ENCODE data around the gene NDUFA11. TPM values are rescaled to one million over a fixed set of nuclear protein-coding genes. Genes with fewer than 3 reads are reported as not detected.
"Not testable (repeated sequence)": the region's sequence is repeated elsewhere in the genome, so short reads cannot be mapped to it uniquely, and the experiment has no call there.

Gene NDUFA11
- total RNA-seq, 1 donor from 2014 or later = 245 TPM

DNA sequence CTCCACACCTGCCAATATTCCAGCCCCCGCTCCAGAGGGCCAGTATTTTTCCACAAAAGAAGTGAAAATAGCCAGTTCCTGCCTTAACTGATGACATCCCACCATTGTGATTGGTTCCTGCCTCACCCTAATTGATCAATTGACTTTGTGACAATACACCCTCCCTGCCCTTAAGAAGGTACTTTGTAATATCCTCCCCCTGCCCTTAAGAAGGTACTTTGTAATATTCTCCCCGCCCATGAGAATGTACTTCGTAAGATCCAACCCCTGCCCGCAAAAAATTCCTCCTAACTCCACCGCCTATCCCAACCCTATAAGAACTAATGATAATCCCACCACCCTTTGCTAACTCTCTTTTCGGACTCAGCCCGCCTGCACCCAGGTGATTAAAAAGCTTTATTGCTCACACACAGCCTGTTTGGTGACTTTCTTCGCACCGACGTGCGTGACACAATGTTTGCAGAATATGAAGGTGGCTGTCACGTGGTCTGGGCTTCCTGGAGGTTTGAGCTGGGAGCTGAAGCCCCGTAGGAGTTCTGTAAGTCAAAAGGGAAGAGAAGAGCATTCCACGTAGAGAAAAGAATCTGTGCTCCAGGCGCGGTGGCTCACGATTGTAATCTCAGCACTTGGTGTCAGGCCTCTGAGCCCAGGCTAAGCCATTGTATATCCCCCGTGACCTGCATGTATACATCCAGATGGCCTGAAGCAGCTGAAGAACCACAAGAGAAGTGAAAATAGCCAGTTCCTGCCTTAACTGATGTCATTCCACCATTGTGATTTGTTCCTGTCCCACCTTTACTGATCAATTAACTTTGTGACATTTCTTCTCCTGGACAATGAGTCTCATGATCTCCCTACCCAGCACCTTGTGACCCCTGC, 46.1 kb downstream of the NDUFA11 start:
- DNase-seq (ENCODE audit: low spot score) = no peak

- not testable (repeated sequence) for DNase-seq (ENCODE audit: low spot score)
Measured at GRCh38 chr19:5855151-5855550, 48.4 kb downstream of the NDUFA11 start.

GRCh38 chr19:5854121-5854520, 49.5 kb downstream of the NDUFA11 start:
- DNase-seq (ENCODE audit: low spot score) = not testable (repeated sequence)

- DNase-seq (ENCODE audit: low spot score) = no peak
Measured at GRCh38 chr19:5851302-5851701, 52.3 kb downstream of the NDUFA11 start, which contains the start of gene FUT3. FUT3 (minus strand) TSS chr19:5851449.

- peak; percentile 89 for DNase-seq (ENCODE audit: low spot score)
Measured at GRCh38 chr19:5850743-5851293, 52.8 kb downstream of the NDUFA11 start.

DNA sequence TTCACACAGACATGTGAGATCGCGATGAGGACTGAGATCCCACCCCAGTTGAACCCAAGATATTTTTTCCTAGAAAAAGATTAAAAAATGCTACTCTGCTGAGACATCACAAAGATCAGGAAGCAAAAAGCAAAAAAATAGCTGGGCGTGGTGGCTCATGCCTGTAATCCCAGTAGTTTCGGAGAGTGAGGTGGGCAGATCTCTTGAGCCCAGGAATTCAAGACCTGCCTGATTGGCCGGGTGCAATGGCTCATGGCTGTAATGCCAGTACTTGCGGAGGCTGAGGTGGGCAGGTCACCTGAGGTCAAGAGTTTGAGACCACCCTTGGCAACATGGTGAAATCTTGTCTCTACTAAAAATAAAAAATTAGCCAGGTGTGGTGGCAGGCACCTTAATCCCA, 53.4 kb downstream of the NDUFA11 start:
- no peak for DNase-seq (ENCODE audit: low spot score)

DNA sequence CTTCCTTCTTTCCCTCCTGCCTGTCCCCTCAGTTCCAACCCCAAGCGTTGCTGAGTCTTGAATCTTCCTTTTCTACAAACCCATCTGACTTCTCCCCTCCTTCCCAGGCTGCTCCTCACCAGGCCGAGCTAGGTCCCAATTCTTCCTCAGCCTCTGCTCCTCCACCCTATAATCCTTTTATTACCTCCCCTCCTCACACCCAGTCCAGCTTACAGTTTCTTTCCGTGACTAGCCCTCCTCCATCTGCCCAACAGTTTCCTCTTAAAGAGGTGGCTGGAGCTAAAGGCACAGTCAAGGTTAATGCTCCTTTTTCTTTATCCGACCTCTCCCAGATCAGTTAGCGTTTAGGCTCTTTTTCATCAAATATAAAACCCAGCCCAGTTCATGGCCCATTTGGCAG, 55.0 kb downstream of the NDUFA11 start:
- not testable (repeated sequence) for DNase-seq (ENCODE audit: low spot score)

DNA sequence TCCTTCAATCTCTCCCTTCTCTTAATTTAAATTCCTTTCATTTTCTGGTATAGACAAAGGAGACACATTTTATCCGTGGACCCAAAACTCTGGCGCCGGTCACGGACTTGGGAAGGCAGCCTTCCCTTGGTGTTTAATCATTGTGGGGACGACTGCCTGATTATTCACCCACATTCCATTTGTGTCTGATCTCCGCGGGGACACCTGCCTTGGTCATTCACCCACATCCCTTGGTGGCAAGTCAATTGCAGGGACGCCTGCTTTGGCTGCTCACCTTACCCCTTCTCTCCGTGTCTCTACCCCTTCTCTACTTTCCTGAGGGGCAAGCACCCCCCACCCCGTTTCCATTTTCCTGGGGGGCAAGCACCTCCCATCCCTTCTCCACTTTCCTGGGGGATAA, 55.7 kb downstream of the NDUFA11 start:
- not testable (repeated sequence) for DNase-seq (ENCODE audit: low spot score)

Other genes starting within 250 kb of the NDUFA11 start
- gene MICOS13, start 223.3 kb downstream of the NDUFA11 start, total RNA-seq (ENCODE audit: insufficient read depth, low replicate concordance) = 18.8 TPM
- gene HSD11B1L, start 222.8 kb downstream of the NDUFA11 start, total RNA-seq (ENCODE audit: insufficient read depth, low replicate concordance) = 14.9 TPM
- 530 TPM for gene RPL36, start 213.5 kb downstream of the NDUFA11 start, total RNA-seq (ENCODE audit: insufficient read depth, low replicate concordance)
- 32.5 TPM for gene LONP1, start 183.6 kb downstream of the NDUFA11 start, total RNA-seq (ENCODE audit: insufficient read depth, low replicate concordance)
- gene CATSPERD, start 183.2 kb downstream of the NDUFA11 start, total RNA-seq (ENCODE audit: insufficient read depth, low replicate concordance) = not detected
- 3.4 TPM for gene PRR22, start 119.0 kb downstream of the NDUFA11 start, total RNA-seq (ENCODE audit: insufficient read depth, low replicate concordance)
- gene DUS3L, start 112.6 kb downstream of the NDUFA11 start, total RNA-seq (ENCODE audit: insufficient read depth, low replicate concordance) = 164 TPM
- gene NRTN, start 98.7 kb downstream of the NDUFA11 start, total RNA-seq (ENCODE audit: insufficient read depth, low replicate concordance) = 0.72 TPM
- 1.7 TPM for gene FUT6, start 64.1 kb downstream of the NDUFA11 start, total RNA-seq (ENCODE audit: insufficient read depth, low replicate concordance)
- 4.8 TPM for gene FUT3, start 52.3 kb downstream of the NDUFA11 start, total RNA-seq (ENCODE audit: insufficient read depth, low replicate concordance)
- gene FUT5, start 33.2 kb downstream of the NDUFA11 start, total RNA-seq (ENCODE audit: insufficient read depth, low replicate concordance) = not detected
- 9.1 TPM for gene VMAC, start 1.1 kb upstream of the NDUFA11 start, total RNA-seq (ENCODE audit: insufficient read depth, low replicate concordance)
- 30.8 TPM for gene CAPS, start 10.5 kb upstream of the NDUFA11 start, total RNA-seq (ENCODE audit: insufficient read depth, low replicate concordance)
- gene RANBP3, start 74.3 kb upstream of the NDUFA11 start, total RNA-seq (ENCODE audit: insufficient read depth, low replicate concordance) = 38.8 TPM
- 15.4 TPM for gene RFX2, start 206.7 kb upstream of the NDUFA11 start, total RNA-seq (ENCODE audit: insufficient read depth, low replicate concordance)
- gene ACSBG2, start 231.9 kb upstream of the NDUFA11 start, total RNA-seq (ENCODE audit: insufficient read depth, low replicate concordance) = not detected

Measured in umbilical cord (tissue), 2 donors.